CD4-positive, alpha-beta T cell treated with Interleukin-4 for 1 hour (primary cell): Measurements from ENCODE around the gene PIWIL1.

Experiments
- DNase-seq, 2 donors: peaks; one replicate each; pipeline ENCODE4 v3.0.0-alpha.2; 2020 to 2022

PIWIL1 gene

GRCh38 chr12:130338794-130339601 lies 1.3 kb downstream of the PIWIL1 start:
- no peak for DNase-seq

- DNase-seq = no peak
Observed at GRCh38 chr12:130339951-130340350, 2.3 kb downstream of the PIWIL1 start.

GRCh38 chr12:130342442-130342841 lies 4.8 kb downstream of the PIWIL1 start:
- DNase-seq = no peak

GRCh38 chr12:130342842-130343241 lies 5.2 kb downstream of the PIWIL1 start:
- no peak for DNase-seq

GRCh38 chr12:130344529-130344928 lies 6.8 kb downstream of the PIWIL1 start:
- DNase-seq = no peak

GRCh38 chr12:130345292-130345691 lies 7.6 kb downstream of the PIWIL1 start:
- no peak for DNase-seq

GRCh38 chr12:130347588-130347987 lies 9.9 kb downstream of the PIWIL1 start:
- DNase-seq = no peak

- DNase-seq = no peak
Observed at GRCh38 chr12:130350715-130351114, 13.0 kb downstream of the PIWIL1 start.

GRCh38 chr12:130351326-130351725 lies 13.6 kb downstream of the PIWIL1 start:
- no peak for DNase-seq

GRCh38 chr12:130353081-130353480 lies 15.4 kb downstream of the PIWIL1 start:
- DNase-seq = no peak

GRCh38 chr12:130354407-130354806 lies 16.7 kb downstream of the PIWIL1 start:
- DNase-seq = no peak

- no peak for DNase-seq
Observed at GRCh38 chr12:130356222-130356621, 18.5 kb downstream of the PIWIL1 start.

- no peak for DNase-seq
Observed at GRCh38 chr12:130357241-130357640, 19.6 kb downstream of the PIWIL1 start.

GRCh38 chr12:130357729-130358330 lies 20.1 kb downstream of the PIWIL1 start:
- no peak for DNase-seq

GRCh38 chr12:130362060-130362459 lies 24.4 kb downstream of the PIWIL1 start:
- no peak for DNase-seq

- no peak for DNase-seq
Observed at GRCh38 chr12:130364578-130364977, 26.9 kb downstream of the PIWIL1 start.

GRCh38 chr12:130366159-130366558 lies 28.5 kb downstream of the PIWIL1 start:
- no peak for DNase-seq

- DNase-seq = no peak
Observed at GRCh38 chr12:130367003-130367402, 29.3 kb downstream of the PIWIL1 start.

GRCh38 chr12:130367523-130367922 lies 29.8 kb downstream of the PIWIL1 start:
- no peak for DNase-seq

- DNase-seq = no peak
Observed at GRCh38 chr12:130369816-130370215, 32.1 kb downstream of the PIWIL1 start.

- no peak for DNase-seq
Observed at GRCh38 chr12:130371296-130371695, 33.6 kb downstream of the PIWIL1 start.

- DNase-seq = no peak
Observed at GRCh38 chr12:130372936-130373335, 35.2 kb downstream of the PIWIL1 start.

GRCh38 chr12:130374083-130374482 lies 36.4 kb downstream of the PIWIL1 start:
- no peak for DNase-seq
